HG03565 (cell line): Measurements from ENCODE around the gene ANO2.

Experiments
- ATAC-seq: cut with Tn5 transposase; IDR thresholded peaks from one replicate; pipeline ENCODE4 v1.9.1; 2021; ENCODE audit warnings: mild to moderate bottlenecking, moderate library complexity; ENCODE audit not compliant: unreplicated experiment

ANO2 gene

DNA sequence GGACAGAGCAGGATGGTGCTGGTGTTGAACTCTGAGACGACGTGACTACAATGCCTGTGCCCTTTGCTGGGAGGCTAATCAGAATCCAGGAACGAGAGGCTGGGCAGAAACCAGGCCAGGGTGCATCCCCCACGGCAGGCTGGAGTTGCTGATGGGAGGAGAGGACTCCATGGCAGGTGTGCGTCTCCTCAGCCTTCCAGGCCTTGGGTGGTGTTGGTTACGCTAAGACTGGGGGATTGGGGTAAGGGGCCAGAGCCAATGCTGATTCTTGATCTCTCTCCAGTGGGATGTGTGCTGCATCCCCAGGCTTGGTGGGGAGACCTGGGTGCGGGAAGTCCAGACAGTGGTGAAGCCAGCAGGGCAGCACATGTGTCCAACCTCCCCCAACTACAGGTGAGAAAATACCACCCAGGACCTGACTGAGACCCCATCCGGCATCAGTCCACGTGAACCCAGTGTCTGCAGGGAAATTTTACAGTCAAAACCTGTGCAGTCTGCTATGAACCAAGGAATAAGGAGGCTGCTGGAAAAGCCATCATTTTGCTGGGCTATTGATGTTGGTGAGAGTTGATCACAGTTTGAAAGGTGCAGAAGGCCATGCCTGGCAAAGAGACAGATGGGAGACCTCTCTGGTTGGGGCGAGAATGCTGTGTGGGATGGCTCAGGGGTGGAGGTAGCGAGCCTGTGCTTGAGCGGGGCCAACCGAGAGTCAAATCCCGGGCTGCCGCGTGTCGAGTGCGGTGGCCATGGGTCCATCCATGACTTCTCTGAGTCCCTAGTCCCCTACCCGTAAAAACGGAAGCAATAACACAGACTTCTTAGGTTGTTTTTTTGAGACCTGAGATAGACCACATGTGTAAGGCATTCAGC, 423.4 kb downstream of the ANO2 start:
- no peak for ATAC-seq

DNA sequence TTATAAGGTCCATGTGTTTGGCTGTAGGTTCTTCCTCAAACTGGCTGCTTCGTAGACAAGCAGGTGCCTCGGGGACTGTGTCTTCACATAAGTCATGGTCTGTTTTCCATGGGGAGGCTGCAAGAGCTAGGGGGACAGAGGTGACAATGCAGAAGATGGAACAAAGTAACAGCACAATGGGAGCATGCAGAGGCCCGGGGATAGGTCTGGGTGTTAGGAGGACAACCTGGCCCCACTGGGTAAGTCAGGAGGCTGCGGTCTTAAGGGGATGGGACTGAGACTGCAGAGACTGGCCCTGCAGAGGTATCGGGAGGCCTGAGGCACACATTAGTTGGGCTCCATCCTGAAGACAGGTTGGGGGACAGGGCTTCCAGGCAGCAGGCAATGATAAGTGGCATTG, 424.2 kb downstream of the ANO2 start:
- ATAC-seq: no peak

DNA sequence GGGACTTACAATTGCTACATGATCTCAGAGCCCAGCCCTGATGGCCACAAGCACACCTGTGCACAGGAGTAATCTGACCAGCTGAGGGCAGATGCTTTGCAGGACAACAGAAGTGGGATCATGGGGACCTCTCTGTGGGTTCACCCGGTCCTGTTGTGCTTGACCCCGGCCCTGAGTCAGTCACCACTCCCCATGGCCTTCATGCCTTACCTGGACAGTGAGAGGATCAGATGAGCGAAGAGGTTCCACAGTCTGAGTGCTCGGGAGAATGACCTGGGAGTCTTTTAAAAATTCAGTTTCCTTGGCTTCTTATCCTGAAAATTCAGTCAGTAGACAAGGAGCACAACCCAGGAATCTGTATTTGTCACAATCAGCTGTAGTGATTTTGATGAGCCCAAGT, 425.0 kb downstream of the ANO2 start:
- ATAC-seq: no peak

DNA sequence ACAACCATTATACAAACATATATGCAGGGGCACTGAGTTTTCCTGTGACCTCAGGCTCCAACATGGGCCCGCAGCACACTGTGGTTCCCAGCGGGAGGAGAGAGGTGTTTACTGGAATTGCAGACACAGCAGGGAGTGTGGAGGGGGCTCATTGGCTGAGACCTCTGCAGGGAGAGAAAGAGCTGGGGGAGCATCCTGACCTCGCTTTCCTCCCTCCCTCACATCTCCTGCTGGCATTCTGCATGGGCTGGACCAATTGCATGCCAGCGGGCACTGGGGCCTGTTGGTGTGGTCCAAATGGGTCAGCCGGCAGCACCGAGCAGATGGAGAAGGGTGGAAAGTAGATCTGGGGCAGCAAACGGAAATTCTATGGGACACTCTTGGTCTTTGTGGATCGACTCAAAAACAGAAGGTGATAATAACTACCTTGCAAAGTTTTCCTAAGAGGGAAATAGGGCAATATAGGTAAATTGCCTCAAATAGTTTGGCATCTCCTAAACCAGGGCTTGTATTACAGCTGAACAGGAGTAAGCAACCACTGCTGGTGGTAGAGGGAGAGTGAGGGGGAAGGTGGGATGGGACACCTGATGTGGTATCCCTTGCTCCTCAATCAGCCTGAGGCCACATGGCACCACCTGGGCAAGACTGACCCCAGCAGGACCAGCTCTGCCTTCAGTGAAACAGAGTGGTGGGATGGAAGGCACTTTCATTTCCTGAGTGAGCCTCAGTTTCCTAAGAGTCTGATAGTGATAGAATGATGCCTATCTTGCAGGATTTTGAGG, 426.3 kb downstream of the ANO2 start:
- ATAC-seq: no peak

DNA sequence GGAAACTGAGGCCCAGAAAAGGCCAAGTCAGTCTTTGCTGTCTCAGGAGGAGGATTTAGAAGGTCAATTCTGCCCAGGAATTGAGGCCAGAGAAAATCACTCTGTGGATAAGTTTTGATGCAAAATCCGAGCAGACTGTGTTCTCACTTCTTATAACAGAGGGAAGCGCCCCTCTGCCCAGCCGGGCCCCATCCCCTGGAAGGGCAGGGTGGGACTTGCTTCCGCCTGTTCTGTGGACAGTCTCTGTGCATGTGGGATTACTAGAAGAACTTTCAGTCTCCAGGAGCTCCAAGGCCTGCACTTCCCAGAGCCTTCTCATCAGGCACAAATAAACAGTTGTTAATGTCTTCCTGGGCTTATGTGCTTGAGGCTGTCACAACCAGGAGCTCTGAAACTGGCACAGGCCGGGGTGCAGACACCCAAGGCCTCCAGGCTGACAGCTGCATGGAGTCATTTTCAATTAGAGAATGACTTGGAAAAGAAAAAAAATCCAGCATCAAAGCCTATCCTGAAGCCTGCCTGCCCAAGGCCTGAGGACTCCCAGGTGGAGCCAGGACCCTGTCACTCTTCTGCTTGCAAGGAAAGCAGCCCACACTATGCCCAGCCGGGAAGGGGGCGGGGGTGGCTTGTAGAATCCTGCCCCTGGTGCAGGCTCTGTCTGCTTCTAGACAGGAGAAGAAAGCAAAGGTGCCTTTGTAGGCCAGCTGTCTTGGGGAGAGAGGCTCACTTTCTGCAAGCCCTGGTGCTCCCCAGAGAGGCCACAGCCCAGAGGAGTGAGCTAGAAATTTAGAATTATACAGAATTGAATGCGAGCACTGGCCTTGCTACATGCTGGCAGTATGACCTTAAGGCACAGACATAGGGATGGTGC, 428.5 kb downstream of the ANO2 start:
- no peak for ATAC-seq

DNA sequence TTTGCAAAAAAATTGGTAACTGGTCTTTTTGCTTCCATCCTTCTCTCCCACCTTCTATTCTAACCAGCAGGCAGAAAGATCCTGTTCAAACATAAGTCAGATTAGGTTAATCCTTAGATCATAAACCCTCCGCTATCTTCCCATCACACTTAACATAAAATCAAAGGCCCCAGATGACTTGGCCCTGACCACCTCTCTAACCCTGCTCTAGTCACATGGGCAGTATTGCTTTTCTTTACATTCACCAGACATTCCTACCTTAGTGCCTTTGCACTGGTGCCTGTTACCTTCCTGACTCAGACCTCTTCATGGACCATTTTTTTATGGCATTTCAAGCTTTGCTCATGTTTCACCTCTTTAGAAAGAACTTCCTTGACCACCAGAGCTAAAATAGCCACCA, 429.6 kb downstream of the ANO2 start:
- no peak for ATAC-seq

DNA sequence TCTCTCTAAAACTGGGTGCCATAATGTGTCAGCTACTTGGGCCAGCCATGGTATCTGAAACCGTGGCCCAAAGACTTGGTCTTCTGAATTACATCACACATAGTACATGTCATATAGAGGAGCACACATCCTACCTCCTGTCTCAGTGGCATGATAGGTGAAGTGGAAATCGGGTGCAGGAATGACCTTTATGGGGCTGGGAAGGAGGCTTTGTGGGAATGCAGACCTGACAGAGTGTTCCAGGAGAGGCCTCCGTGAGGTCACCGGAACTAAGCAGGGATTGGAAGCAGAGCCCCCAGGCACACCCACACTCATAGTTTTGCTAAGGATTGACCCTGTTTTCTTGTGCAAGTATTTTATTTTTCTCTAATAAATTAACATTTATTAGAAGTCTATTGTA, 430.5 kb downstream of the ANO2 start:
- no peak for ATAC-seq

DNA sequence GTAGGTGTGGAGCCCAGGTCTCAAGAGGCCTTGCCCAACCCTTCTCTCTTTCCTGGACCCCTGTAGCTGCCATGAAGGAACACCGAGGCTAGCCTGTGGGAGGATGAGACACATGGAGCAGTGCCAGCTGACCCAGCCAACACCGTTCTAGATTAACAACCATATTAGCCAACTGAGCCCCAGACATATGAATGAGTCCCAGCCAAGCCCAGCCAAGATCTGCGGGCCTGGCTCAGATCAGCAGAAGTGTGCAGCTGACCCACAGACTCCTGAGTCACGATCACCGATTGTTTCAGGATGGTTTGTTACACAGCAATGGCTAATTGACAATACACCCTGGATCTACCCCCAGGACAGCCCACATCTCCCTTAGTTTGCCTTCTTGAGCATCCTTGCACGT, 431.0 kb downstream of the ANO2 start:
- no peak for ATAC-seq

DNA sequence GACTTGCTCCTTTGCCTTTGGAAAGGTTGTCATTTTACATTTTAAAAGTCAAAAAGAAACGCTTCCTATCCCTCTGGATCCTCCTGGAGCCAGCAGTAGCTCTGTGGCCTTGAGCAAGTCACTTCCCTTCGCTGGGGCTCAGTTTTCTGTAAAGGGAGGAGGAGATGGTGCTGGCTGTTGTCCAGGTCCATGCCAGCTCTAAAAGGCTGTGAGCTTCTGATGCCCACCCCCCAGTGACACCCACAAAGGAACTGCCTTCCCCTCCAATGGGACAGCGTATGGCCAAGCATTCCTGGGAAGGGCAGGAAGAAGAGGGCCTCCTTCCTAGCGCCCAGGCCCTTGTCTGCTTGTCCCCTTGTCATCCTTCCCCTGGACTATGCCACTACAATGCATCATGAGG, 431.7 kb downstream of the ANO2 start:
- no peak for ATAC-seq
